Muscle layer of colon (tissue), 2 donors: ENCODE measurements around the gene KIAA0232.
A peak's percentile ranks its signal among the peaks of the same experiment; 100 is the strongest.

ENCODE experiments used
- H3K27ac ChIP-seq: one replicate; pipeline ENCODE4 v1.7.0; 2013; ENCODE audit warnings: low read depth, mild to moderate bottlenecking, low read length, moderate library complexity
- H3K27me3 ChIP-seq, 2 donors: one replicate each; pipeline ENCODE4 v1.7.0; 2013; ENCODE audit warnings: low read length in 2 of 2, mild to moderate bottlenecking in 2 of 2; ENCODE audit not compliant: insufficient read depth in 2 of 2, control insufficient read depth in 1 of 2
- H3K36me3 ChIP-seq: one replicate; pipeline ENCODE4 v1.7.0; 2013; ENCODE audit warnings: mild to moderate bottlenecking, low read length; ENCODE audit not compliant: insufficient read depth
- H3K4me1 ChIP-seq: one replicate; pipeline ENCODE4 v1.7.0; 2013; ENCODE audit warnings: mild to moderate bottlenecking, low read length; ENCODE audit not compliant: insufficient read depth
- H3K4me3 ChIP-seq, 2 donors: one replicate each; pipeline ENCODE4 v1.7.0; 2013; ENCODE audit warnings: low read length in 2 of 2, low read depth in 1 of 2, mild to moderate bottlenecking in 1 of 2, moderate library complexity in 1 of 2
- H3K9ac ChIP-seq: one replicate; pipeline ENCODE4 v1.7.0; 2013; ENCODE audit warnings: low read length
- H3K9me3 ChIP-seq: one replicate; pipeline ENCODE4 v1.7.0; 2013; ENCODE audit warnings: mild to moderate bottlenecking, low read length
- donor health status: abdominal sarcoma.
- donor health status: Adenocarcinoma of cecum.

Gene KIAA0232

GRCh38 chr4:6782147-6782845 lies at the start of gene KIAA0232:
TSS of gene KIAA0232 (plus strand) at chr4:6782727. CDS start at chr4:6824454, 41,727 bp downstream.
- Histone ChIP-seq H3K4me1 (peaks cover 22% of the 10 kb centered on the region), H3K4me3 (peak within 1 kb of the TSS; percentile 86 to 90)

GRCh38 chr4:6733358-6734164 lies 49.0 kb upstream of the KIAA0232 start:
- H3K36me3 ChIP-seq, result no peaks in the 10 kb centered on the region
- H3K9ac ChIP-seq, result no peak overlapping the region
- H3K27ac ChIP-seq, result no peak overlapping the region
- no peaks in the 10 kb centered on the region for H3K4me1 ChIP-seq
- no peak overlapping the region for H3K4me3 ChIP-seq
- no peaks in the 10 kb centered on the region for H3K27me3 ChIP-seq
- no peaks in the 10 kb centered on the region for H3K9me3 ChIP-seq

More at GRCh38 chr4:6782147-6782845, at the start of gene KIAA0232:
- H3K27me3 ChIP-seq, result no peaks in the 10 kb centered on the region
- peak within 1 kb of the TSS; percentile 74 for H3K9ac ChIP-seq
- no peaks in the 10 kb centered on the region for H3K9me3 ChIP-seq
- H3K27ac ChIP-seq, result peak within 1 kb of the TSS; percentile 94
- no peaks in the 10 kb centered on the region for H3K36me3 ChIP-seq

GRCh38 chr4:6734165-6734786 lies 48.3 kb upstream of the KIAA0232 start:
- Histone ChIP-seq H3K4me1 (no peaks in the 10 kb centered on the region), H3K9me3 (no peaks in the 10 kb centered on the region), H3K27ac (no peak overlapping the region), H3K36me3 (no peaks in the 10 kb centered on the region), H3K27me3 (no peaks in the 10 kb centered on the region), H3K9ac (no peak overlapping the region), H3K4me3 (no peak overlapping the region)

GRCh38 chr4:6739920-6740319 lies 42.6 kb upstream of the KIAA0232 start:
- H3K9me3 ChIP-seq, result no peaks in the 10 kb centered on the region
- H3K4me1 ChIP-seq, result no peaks in the 10 kb centered on the region
- H3K36me3 ChIP-seq, result no peaks in the 10 kb centered on the region
- H3K4me3 ChIP-seq, result no peak overlapping the region
- no peak overlapping the region for H3K9ac ChIP-seq
- H3K27ac ChIP-seq, result no peak overlapping the region
- no peaks in the 10 kb centered on the region for H3K27me3 ChIP-seq

- no peak overlapping the region for H3K4me3 ChIP-seq
These were observed 42.2 kb upstream of the KIAA0232 start for GRCh38 chr4:6740347-6740746.

GRCh38 chr4:6742507-6742906 lies 40.0 kb upstream of the KIAA0232 start:
- Histone ChIP-seq H3K27ac (no peak overlapping the region), H3K9ac (no peak overlapping the region), H3K9me3 (no peaks in the 10 kb centered on the region), H3K4me3 (no peak overlapping the region), H3K27me3 (no peaks in the 10 kb centered on the region), H3K4me1 (peaks cover 7% of the 10 kb centered on the region), H3K36me3 (no peaks in the 10 kb centered on the region)

More at GRCh38 chr4:6740347-6740746, 42.2 kb upstream of the KIAA0232 start:
- Histone ChIP-seq H3K27me3 (no peaks in the 10 kb centered on the region), H3K27ac (no peak overlapping the region), H3K9me3 (no peaks in the 10 kb centered on the region), H3K36me3 (no peaks in the 10 kb centered on the region), H3K4me1 (no peaks in the 10 kb centered on the region), H3K9ac (no peak overlapping the region)

GRCh38 chr4:6742989-6743388 lies 39.5 kb upstream of the KIAA0232 start:
- Histone ChIP-seq H3K27ac (no peak overlapping the region), H3K27me3 (no peaks in the 10 kb centered on the region), H3K4me1 (peaks cover 10% of the 10 kb centered on the region), H3K9me3 (no peaks in the 10 kb centered on the region), H3K4me3 (no peak overlapping the region), H3K36me3 (no peaks in the 10 kb centered on the region), H3K9ac (no peak overlapping the region)

GRCh38 chr4:6746721-6747293 lies 35.7 kb upstream of the KIAA0232 start:
- no peaks in the 10 kb centered on the region for H3K9me3 ChIP-seq
- no peak overlapping the region for H3K27ac ChIP-seq
- no peaks in the 10 kb centered on the region for H3K27me3 ChIP-seq
- H3K4me3 ChIP-seq, result no peak overlapping the region
- H3K9ac ChIP-seq, result no peak overlapping the region
- peaks cover 15% of the 10 kb centered on the region for H3K4me1 ChIP-seq
- H3K36me3 ChIP-seq, result no peaks in the 10 kb centered on the region

GRCh38 chr4:6747294-6748051 lies 35.1 kb upstream of the KIAA0232 start:
- Histone ChIP-seq H3K9me3 (no peaks in the 10 kb centered on the region), H3K27ac (no peak overlapping the region), H3K36me3 (no peaks in the 10 kb centered on the region), H3K4me1 (peaks cover 15% of the 10 kb centered on the region), H3K27me3 (no peaks in the 10 kb centered on the region), H3K9ac (no peak overlapping the region), H3K4me3 (no peak overlapping the region)

- no peak overlapping the region for H3K4me3 ChIP-seq
These were observed 34.2 kb upstream of the KIAA0232 start for GRCh38 chr4:6748286-6748685.

More at GRCh38 chr4:6748286-6748685, 34.2 kb upstream of the KIAA0232 start:
- no peaks in the 10 kb centered on the region for H3K9me3 ChIP-seq
- no peaks in the 10 kb centered on the region for H3K36me3 ChIP-seq
- H3K9ac ChIP-seq, result no peak overlapping the region
- H3K27me3 ChIP-seq, result no peaks in the 10 kb centered on the region
- H3K27ac ChIP-seq, result no peak overlapping the region
- peaks cover 15% of the 10 kb centered on the region for H3K4me1 ChIP-seq
